GM21576 (cell line): ENCODE results near the gene MED15.
"Not testable (repeated sequence)": the region's sequence is repeated elsewhere in the genome, so short reads cannot be mapped to it uniquely, and the experiment has no call there.

ENCODE experiments used
- ATAC-seq: cut with Tn5 transposase; IDR thresholded peaks from one replicate; pipeline ENCODE4 v1.9.1; 2021; ENCODE audit warnings: mild to moderate bottlenecking, moderate library complexity; ENCODE audit not compliant: unreplicated experiment

Gene MED15

DNA sequence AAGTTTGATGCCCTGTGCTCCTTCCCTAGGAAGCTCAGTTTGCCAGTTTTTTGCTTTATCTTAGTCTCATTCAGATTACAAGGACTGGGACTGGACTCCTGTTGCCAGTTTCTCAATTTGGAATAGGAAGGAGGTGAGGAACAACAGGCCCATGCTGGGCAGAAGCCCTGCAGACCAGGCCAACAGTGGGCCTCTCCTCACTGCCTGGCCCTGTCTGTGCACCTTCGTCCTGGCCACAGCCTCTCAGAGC lies 23.7 kb downstream of the MED15 start:
- ATAC-seq: no peak

DNA sequence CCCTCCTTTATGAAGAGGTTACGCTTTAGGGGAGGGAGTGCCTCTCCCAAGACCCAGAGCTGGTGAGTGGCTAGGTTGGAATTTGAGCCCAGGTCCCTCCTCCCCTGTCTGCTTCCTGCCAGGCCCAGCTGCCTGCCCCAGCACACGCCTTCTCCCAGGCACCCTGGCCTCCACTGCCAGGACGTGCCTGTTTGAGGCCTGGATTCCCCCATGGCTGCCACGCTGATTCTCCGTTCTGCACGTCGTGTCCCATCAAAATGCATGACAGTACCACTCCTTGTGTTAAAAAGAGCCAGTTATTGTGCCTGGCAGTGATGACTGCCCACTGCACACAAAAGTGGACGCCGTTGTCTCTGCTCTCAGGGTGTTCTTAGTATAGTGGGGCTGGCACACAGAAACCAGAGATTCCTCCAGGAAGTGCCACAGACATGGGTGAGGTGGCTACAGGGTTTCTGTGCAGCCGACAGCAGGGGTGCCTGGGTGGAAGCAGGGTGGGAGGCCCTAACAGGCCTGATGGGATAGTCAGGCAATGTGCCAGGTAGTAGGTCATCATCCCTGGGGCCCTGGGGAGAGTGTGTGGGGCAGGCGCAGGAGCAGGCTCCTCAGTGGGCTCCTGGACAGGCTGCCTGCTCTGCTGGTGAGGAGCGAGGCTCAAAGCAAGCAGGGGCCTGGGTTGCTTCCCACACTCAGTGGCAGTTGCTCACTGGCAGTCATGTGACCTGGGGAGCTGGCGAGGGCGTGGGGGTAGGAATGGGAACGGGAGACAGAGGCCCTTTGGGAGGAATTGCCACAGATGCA lies 24.2 kb downstream of the MED15 start:
- no peak for ATAC-seq

DNA sequence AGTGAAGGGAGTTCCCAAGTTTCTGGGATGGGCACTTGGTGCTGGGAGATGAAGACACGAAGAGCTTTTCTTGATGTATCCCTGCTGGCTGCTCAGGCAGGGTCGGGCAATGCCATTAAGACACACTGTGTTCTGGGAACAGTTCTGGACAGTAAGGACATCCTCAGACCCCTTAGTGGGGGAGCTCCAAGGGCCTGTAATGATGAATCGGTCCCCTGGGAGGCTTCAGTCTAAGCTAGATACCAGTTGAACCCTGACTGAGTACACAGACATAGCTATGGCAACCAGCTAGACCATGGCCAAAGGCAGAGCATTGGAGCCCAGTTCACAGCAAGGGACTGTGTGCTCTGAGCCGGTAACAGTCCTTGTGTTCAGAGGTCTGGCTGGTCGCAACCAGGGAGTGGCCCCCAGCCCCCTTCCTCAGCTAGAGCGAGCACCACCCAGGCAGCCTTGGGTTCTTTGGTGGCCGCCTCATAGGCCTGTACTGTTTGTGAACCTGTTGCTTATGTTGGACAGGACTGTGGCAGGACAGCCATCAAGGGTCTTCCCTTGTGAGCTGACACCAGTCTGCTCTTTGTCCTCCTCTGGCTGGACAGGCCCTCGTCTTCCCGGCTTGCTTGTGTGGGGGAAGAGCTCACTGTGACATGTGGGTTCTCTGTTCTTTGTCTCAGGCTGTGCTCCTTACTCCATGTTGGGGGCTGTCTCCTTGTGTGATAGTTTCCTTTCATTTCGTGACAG lies 25.0 kb downstream of the MED15 start:
- no peak for ATAC-seq

DNA sequence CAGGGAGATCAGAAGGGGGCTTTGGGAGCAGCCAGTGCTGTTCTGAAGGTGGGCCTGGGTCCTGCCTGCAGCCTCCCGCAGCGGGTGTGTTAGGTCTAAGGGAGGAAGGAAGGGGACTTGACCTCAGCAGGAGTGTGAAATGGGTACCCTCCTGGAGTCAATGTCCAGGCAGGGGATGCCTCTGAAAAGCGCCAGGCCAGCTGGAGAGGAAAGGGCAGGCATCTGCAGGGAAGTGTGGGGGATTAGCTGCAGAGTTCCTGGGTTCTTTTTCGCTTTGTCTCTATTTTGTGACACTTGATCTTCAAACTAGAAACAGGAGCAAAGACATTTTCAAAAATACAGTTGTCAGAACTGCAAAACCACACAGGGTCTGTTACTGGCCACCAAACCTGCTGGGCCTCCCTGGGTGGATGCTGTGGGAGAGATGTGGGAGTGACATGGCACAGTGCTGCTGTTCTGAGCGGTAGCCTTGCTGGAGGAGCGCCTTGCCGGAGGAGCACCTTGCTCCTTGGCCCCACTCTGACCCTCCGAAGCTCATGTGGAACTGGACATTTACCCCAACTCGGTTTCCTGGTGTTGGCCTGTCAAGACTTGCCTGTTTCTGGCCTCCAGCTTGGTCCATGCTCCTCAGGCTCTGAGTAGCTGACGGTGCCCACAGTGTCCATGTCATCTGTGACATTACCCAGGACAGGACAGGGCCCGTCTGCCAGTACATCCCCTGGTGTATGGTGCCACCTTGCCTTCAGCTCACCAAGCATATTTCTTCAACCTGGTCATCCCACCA lies 25.9 kb downstream of the MED15 start:
- no peak for ATAC-seq

DNA sequence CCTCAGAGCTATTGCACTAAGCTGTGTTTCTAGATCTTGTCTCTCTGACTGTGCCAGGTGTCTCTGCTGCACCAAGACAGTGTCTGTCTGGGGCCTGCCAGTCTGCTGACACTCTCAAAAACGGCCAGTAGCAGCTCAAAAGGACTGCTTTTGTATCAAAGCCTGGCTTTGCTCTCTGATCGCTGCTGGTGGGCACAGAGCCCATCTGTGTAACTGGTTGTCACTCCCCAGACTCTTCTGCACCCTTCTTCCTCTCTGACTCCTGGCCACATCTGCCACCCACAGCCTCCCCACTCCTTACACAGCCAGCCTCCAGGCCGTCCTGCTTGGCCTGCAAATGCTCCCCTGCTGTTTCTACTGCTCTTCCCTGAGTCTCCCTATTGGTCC lies 26.5 kb downstream of the MED15 start:
- ATAC-seq: no peak

DNA sequence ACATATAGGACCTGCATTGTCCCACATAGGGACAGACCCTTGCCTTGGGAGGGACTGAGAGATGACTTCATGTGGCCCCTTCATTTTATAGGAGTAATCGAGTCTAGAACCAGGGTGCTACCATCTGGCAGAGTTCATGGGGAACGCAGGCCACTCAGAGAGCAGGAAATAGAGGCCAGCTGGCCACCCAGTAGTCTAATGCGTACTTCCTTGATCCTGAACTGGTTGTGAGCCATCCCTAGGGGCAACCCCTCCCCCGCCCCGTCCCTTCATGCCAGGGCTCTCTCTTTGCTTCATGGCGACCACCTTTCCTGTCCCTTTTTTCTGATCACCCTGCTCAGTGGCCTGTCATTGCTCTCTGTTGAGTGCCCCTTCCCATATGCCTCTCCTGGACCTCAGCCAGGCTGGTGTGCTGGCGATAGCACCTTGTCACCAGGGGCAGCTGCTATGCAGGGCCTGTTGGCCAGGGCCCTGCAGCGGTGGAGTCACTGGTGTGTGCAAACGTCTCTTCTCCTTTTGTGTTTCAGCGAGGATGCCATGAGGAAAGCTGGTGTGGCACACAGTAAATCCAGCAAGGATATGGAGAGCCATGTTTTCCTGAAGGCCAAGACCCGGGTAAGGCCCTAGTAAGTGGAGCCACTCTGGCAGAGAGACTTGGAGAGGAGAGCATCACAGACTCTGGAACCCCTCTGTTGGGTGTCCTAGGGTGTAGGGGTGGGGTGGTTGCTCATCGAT lies 29.3 kb downstream of the MED15 start:
- no peak for ATAC-seq

DNA sequence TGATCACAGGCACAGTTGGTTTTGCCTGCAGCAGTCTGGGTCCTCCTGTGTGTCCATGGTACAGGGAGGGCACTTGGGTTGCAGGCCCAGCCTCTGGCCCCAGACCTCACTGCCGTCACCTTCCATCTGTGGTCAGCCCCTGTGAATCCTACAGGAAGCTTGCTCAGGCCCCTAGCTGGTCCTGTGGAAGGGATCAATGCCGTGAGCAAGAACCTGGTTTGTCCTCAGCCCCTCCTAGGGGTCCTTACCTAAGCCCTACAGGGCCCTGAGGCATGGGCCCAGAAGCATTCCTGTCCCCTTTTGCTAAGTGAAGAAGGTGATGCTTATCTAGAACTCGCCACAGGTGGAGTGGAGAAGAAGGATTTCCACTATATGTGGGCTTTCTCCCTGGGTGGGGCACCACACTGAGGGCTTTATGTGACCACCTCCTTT lies 29.9 kb downstream of the MED15 start:
- no peak for ATAC-seq

DNA sequence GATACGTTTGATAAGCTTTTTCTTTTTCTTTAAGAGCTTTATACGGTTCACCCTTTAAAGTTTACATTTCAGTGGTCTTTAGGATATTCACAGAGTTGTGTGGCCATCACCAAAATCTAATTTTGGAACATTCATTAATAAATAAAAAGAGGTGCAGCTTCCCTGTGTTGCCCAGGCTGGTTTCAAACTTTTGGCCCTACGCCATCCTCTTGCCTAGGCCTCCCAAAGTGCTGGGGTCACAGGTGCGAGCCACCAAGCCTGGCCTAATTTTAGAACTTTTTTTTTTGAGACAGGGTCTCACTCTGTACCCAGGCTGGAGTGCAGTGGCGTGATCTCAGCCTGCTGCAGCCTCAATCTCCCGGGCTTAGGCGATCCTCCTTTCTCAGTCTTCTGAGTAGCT lies 30.6 kb downstream of the MED15 start:
- ATAC-seq: no peak

DNA sequence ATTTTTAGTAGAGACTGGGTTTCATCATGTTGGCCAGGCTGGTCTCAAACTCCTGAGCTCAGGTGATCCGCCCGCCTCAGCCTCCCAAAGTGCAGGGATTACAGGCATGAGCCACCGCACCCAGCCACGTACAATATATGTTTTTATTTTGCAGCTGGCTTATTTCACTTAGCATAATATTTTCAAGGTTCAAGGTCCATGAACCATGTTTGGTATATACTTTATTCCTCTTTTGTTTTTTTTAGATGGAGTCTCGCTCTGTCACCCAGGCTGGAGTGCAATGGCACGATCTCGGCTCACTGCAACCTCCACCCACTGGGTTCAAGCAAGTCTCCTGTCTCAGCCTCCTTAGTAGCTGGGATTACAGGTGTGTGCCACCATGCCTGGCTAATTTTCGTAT lies 31.5 kb downstream of the MED15 start:
- not testable (repeated sequence) for ATAC-seq

DNA sequence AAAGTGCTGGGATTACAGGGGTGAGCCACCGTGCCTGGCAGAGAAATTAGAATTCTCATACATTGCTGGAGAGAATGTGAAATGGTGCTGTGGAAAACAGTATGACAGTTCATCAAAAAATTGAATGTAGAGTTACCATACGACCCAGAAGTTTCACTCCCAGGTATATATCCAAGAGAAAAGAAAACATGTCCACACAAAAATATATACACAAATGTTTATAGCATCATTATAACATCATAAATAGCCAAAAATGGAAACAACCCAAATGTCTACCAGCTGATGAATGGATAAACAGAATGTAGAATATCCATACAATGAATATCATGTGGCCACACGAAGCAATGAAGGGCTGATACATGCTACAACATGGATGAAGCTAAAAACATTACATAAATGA lies 34.6 kb downstream of the MED15 start:
- no peak for ATAC-seq

DNA sequence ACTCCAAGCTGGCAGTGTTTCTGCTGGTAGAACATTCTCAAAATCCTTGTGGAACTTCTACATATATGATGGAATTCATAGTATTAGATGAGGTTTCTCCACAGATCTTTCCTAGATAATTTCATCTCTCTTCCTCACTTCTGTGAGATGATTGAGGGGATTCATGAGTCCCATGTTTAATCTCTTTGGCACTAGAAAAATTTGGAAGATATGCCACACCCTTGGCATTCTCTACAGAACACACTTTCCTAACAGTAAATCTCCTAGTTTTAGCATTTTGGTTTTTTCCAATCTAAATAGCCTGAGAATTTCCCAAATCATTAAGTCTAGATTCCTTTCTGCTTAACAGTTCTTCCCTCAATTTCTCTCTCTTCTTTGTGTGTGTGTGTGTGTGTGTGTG lies 35.3 kb downstream of the MED15 start:
- ATAC-seq: no peak

DNA sequence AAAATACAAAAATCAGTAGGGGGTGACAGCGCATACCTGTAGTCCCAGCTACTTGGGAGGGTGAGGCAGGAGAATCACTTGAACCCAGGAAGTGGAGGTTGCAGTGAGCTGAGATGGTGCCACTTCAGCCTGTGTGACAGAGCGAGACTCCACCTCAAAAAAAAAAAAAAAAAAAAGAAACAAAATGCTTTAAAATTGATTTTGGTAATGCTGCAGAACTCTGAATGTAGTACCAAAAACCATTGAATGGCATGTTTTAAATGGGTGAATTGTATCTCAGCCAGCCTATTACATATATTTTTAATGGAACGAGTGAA lies 37.9 kb downstream of the MED15 start:
- not testable (repeated sequence) for ATAC-seq

DNA sequence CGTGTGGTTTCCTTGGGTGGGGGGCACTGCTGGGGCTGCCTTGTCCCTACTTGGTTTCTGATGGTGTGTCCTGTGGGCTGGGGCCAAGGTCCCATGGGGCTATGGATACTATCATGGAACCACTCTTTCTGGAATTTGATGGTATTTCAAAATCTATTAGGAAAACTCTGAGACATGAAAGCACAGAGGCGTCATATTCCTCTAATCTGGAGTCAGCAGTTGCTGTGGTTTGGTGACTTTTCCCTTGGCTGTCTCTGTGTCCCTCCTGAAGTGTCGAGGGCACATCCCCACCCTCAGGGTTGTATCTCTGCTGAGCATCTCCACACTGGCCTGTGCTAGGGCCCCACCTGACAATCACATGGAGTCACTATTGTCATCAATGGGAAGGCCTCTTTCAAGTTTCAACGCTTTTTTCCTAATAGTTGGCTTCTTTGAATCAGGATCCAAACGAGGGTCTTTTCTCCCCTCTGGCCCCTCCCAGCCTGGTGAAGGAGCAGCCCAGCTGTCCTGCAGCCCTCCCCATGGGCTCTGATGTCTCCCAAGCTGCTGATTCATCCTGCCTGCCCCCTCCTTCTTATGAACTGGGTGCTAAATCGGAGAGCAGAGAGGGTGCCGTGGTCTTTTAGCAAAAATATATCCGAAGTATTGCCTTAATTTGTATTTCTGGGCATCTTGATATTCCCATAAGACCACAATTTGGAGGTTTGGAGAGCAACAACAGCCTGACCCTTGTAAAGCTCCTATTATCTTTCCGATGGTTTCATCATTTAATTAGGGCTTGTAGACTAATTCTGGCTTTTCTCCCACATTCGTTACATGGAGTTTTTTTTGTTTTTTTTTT lies 38.5 kb downstream of the MED15 start:
- no peak for ATAC-seq

DNA sequence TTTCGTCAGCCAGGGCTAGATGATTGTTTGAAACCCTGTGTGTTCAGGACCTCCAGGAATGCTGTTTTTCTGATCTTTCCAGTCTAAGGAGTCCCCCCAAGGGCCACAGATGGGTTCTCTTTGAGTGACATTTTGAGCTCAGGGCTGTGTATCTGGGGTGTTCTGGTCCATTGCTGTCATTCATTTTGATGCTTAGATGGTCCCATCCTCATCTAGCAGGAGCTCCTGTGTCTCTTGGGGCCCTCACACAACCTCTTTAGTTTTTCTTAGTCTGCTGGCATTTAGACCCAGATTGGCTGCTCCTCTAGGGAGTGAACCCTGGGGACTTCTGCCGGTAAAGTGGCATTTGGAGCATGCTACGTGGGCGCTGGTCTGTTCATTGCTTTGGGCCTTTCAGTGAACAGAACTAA lies 39.1 kb downstream of the MED15 start:
- ATAC-seq: no peak

DNA sequence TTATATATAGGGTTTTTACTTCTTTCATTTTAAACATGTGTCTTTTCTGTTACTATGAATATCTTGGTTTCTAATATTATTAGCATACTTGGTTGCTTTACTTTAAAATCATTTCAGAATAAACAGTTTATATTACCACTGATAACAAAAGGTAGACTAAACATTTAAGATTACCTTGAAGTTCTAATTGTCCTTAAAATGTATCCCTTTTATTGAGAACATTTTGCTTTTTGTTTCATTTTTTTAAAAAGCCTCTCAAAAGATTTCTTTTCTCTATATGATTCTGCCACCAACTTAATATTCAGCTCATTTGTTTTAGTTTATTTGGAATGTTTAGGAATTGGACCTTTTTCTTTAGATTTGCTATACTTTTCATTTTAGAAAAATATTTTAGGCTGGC lies 39.6 kb downstream of the MED15 start:
- no peak for ATAC-seq

DNA sequence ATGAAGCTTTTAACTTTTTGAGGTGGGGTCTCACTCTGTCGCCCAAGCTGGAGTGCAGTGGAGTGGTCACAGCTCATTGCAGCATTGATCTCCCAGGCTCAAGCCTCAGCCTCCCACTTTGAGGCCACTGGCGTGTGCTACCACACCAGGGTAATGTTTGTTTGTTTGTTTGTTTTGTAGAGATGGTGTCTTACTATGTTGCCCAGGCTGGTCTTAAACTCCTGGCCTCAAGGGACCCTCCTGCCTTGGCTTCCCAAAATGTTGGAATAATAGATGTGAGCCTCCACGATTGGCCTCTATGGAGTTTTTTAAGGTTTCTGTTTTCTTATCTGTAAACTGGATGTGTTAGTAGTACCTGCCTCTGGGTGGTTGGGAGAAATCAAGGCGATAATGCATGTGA lies 41.4 kb downstream of the MED15 start:
- no peak for ATAC-seq

DNA sequence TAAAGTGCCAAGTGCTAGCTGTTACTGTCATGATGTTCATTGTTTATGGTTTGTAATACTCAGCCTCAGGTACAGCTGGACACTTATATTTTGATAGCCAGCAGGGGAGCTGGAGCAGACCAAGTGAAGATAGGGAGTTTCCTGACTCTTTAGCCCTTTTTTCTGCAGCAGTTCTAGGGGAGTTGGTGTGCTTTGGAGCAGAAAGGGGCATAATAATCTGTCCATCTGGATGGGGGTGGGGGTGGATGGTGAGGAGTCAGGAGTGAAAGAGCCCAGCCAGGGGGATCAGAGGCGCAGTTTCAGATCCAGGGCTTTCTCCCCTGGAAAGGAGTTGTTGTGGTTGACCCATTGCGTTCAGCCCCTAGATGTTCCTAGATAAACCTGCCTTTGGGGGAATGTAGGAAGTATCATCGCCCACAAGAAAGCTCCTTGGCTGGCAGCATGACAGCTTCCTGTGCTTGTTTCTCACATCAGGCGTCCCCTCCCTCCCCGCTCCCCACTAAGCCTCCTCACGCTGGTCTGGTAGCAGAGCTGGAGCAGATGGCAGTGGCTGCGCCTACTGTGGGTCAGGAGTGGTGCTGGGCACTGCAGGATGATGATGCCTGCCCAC lies 41.9 kb downstream of the MED15 start:
- no peak for ATAC-seq

DNA sequence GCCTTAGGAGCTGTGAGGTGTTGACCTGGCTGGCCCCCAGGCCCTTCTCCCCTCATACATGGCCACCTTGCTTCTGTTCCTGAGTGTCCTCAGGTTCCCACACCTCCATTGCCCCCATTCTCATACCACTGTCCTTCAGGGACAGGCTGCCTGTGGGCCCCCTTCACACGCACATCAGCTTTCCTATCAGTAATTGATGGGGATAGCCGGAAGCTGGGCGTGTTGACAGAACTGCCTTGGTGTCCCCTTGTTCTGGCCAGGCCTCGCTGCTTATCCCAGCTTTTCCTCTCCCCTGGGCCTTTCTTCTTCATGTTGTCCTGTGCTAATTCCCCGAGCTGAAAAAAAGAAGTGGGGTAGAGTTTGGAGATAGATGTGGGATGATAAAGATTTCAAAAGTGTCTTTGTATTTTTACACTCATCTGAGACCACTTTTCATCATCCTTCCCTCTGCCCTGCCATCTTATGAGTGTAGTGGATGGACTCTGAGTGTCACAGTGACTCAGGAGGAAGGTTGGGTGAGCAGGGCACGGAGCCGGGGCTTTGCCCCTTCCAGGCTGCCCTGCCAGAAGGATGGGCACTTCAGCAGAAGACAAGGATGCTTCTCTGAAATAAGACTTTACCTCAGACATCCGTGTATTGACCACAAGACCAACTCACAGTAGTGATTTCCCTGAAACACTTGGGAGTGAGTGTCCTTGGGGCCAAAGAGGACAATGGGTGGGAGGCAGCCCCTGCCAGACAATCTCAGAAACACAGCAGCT lies 42.8 kb downstream of the MED15 start:
- no peak for ATAC-seq
